K562 (cell line): Measurements from ENCODE around the gene MRNIP. TPM values are rescaled to one million over a fixed set of nuclear protein-coding genes. Genes with fewer than 3 reads are reported as not detected.

ENCODE experiments used
- ATAC-seq: fragments of 200-7000 bp; cut with Tn5 transposase; 3 replicates; pipeline ENCODE4 v1.9.1; 2020; ENCODE audit warnings: moderate library complexity
- BruUV-seq: library from RNA; stranded (reverse); fragments of 400-500 nt; replicated peaks from 2 replicates; lab custom pipeline; 2021; lab: Mats Ljungman, UMichigan
- CTCF ChIA-PET: fragments of 300-600 bp; formaldehyde crosslinking; extraction: SDS; loops from one replicate; lab custom pipeline; 2021; ENCODE audit warnings: low intra/inter-chr PET ratio; lab: Yijun Ruan, JAX
- POLR2A ChIA-PET: fragments of 300-600, 350-650 bp; sonication (Branson Sonifier 250); formaldehyde crosslinking; extraction: SDS; loops from one replicate; lab custom pipeline; 2021; ENCODE audit warnings: antibody characterized with exemption, inconsistent platforms; lab: Yijun Ruan, JAX
- DNase-seq, 4 experiments: peaks; one replicate each; pipeline versions ENCODE4 v3.0.0 to v3.0.0-alpha.2; 2011 to 2018; ENCODE audit warnings: low spot score in 3 of 4, mixed read lengths in 3 of 4; ENCODE audit errors: extremely low read depth in 1 of 4
- FAIRE-seq: peaks from 2 replicates; lab custom pipeline; 2011; peaks lifted over from hg19 to GRCh38; lab: Jason Lieb, UNC
- H2AFZ ChIP-seq: 2 replicates; pipeline ENCODE4 v1.6.0; 2011; ENCODE audit warnings: low read depth, low read length, control low read depth, inconsistent platforms
- H3K27ac ChIP-seq: fragments of 200-600 bp; 3 replicates; pipeline ENCODE4 v1.8.0; 2011; ENCODE audit warnings: low read depth, mild to moderate bottlenecking, control low read depth, inconsistent platforms, low read length, moderate library complexity, mixed read lengths; ENCODE audit errors: extremely low read depth
- H3K27me3 ChIP-seq, 2 experiments: fragments of 300-600 bp in 1 of 2; 2 replicates in 1 of 2; 3 replicates in 1 of 2; pipeline versions ENCODE4 v1.6.0 to v1.8.0; 2011; ENCODE audit warnings: inconsistent platforms in 2 of 2, low read length in 2 of 2, mild to moderate bottlenecking in 1 of 2, mixed read lengths in 1 of 2, moderate library complexity in 1 of 2; ENCODE audit not compliant: control insufficient read depth in 2 of 2, insufficient read depth in 2 of 2
- H3K36me3 ChIP-seq: fragments of 300-600 bp; 3 replicates; pipeline ENCODE4 v1.8.0; 2011; ENCODE audit warnings: mild to moderate bottlenecking, low read length, inconsistent platforms; ENCODE audit not compliant: control insufficient read depth, insufficient read depth
- H3K4me1 ChIP-seq, 2 experiments: fragments of 200-600 bp in 1 of 2; replicated peaks in 1 of 2; 2 replicates in 1 of 2; 3 replicates in 1 of 2; pipeline versions ENCODE4 v1.5.1 to v1.8.0; 2011; ENCODE audit warnings: inconsistent platforms in 2 of 2, low read length in 2 of 2, mild to moderate bottlenecking in 1 of 2, mixed read lengths in 1 of 2, moderate library complexity in 1 of 2; ENCODE audit not compliant: control insufficient read depth in 2 of 2, insufficient read depth in 2 of 2
- H3K4me2 ChIP-seq: 2 replicates; pipeline ENCODE4 v1.6.1; 2011; ENCODE audit warnings: low read length, control low read depth, inconsistent platforms, mixed read lengths; ENCODE audit not compliant: insufficient read depth
- H3K4me3 ChIP-seq: fragments of 200-600 bp; sonication (generic), shearing (Covaris generic); 2 replicates; pipeline ENCODE4 v1.5.1; 2016; ENCODE audit warnings: control low read depth, inconsistent platforms
- H3K79me2 ChIP-seq: fragments of 200-600 bp; 3 replicates; pipeline ENCODE4 v1.8.0; 2011; ENCODE audit warnings: low read length, inconsistent platforms; ENCODE audit not compliant: control insufficient read depth, insufficient read depth
- H3K9ac ChIP-seq, 2 experiments: 2 replicates each; pipeline versions ENCODE4 v1.6.0 to v1.6.1; 2011; ENCODE audit warnings: low read depth in 2 of 2, low read length in 2 of 2, control low read depth in 1 of 2, inconsistent platforms in 1 of 2, mild to moderate bottlenecking in 1 of 2, mixed read lengths in 1 of 2; ENCODE audit not compliant: insufficient read depth in 1 of 2
- H3K9me1 ChIP-seq: one replicate; pipeline ENCODE4 v1.6.0; 2011; ENCODE audit warnings: inconsistent platforms, mild to moderate bottlenecking, low read length, moderate library complexity; ENCODE audit not compliant: control insufficient read depth, insufficient read depth
- H3K9me3 ChIP-seq: replicated peaks from 2 replicates; pipeline ENCODE4 v1.5.1; 2011; ENCODE audit warnings: low read depth, low read length, inconsistent platforms; ENCODE audit not compliant: control insufficient read depth, insufficient read depth
- H4K20me1 ChIP-seq: replicated peaks from 2 replicates; pipeline ENCODE4 v1.6.1; 2011; ENCODE audit warnings: low read length, inconsistent platforms, mixed read lengths; ENCODE audit not compliant: control insufficient read depth, insufficient read depth
- ETS2 ChIP-seq: IDR thresholded peaks from 2 replicates; pipeline ENCODE4 v1.6.1; 2016; ENCODE audit warnings: borderline replicate concordance, missing genetic modification characterization, mild to moderate bottlenecking, moderate library complexity, missing compliant biosample characterization; ENCODE audit not compliant: poor library complexity, severe bottlenecking
- EWSR1 ChIP-seq: fragments of 450-650 bp; IDR thresholded peaks from 2 replicates; pipeline ENCODE4 v1.6.1; 2018; ENCODE audit warnings: borderline replicate concordance, mild to moderate bottlenecking, low read depth, moderate library complexity; ENCODE audit not compliant: partially characterized antibody
- NR2F6 ChIP-seq: fragments of 450-650 bp; formaldehyde crosslinking; IDR thresholded peaks from 2 replicates; pipeline ENCODE4 v1.4.0; 2020; ENCODE audit warnings: mild to moderate bottlenecking
- POLR2G ChIP-seq: fragments of 200-400 bp; formaldehyde crosslinking; IDR thresholded peaks from 2 replicates; pipeline ENCODE4 v1.6.1; 2017; ENCODE audit warnings: low read depth, mild to moderate bottlenecking, antibody characterized with exemption, low read length, moderate library complexity
- ZNF239 ChIP-seq: fragments of 250-450 bp; sonication (Bioruptor Pico); IDR thresholded peaks from 2 replicates; pipeline ENCODE4 v1.4.0; 2020; ENCODE audit warnings: mild to moderate bottlenecking
- ZNF347 ChIP-seq: fragments of 450-650 bp; formaldehyde crosslinking; IDR thresholded peaks from 2 replicates; pipeline ENCODE4 v1.4.0; 2020; ENCODE audit warnings: low read depth, mild to moderate bottlenecking, moderate library complexity
- WGBS: fragments of 100-300 bp; shearing (Covaris generic); methylation state at CpG from one replicate; pipeline ENCODE4 v1.1.6; 2016; ENCODE audit warnings: low coverage, mixed read lengths; ENCODE audit not compliant: insufficient coverage; ENCODE audit errors: missing lambda C conversion rate; 5-methylcytosine and 5-hydroxymethylcytosine counted together
- in situ Hi-C: fragments of 300-500 bp; cut with MboI; formaldehyde crosslinking; loops from 4 replicates; pipeline ENCODE4 v1.15.0; 2018; ENCODE audit warnings: inconsistent platforms, mixed read lengths
- intact Hi-C: fragments of 100-400 bp; cut with micrococcal nuclease; formaldehyde crosslinking; loops from 2 replicates; pipeline ENCODE4 v1.14.2; 2022
- polyA plus RNA-seq, 8 experiments: library from polyadenylated mRNA; depleted of rRNA in 4 of 8; stranded (reverse) in 5 of 8; unstranded in 3 of 8; fragments of >200 nt; fragmentation: Nextera tagmentation in 2 of 8; fragmentation: Illumina TruSeq in 1 of 8; extraction: Ambion mirVana in 2 of 8; extraction: Trizol in 1 of 8; gene quantifications; 2 replicates each; pipeline versions ENCODE4 v1.2.1 to v1.2.3, GENCODE V29; 2011 to 2014; ENCODE audit warnings: inconsistent platforms in 1 of 8, missing spikeins in 1 of 8
- total RNA-seq, 7 experiments: library from RNA; depleted of rRNA in 6 of 7; stranded (reverse); fragments of >200 nt in 6 of 7; fragmentation: Illumina TruSeq in 2 of 7; extraction: Trizol in 2 of 7; gene quantifications; 2 replicates each; pipeline versions ENCODE4 v1.2.1 to v1.2.3, GENCODE V29; 2011 to 2021; ENCODE audit warnings: low replicate concordance in 1 of 7

The MRNIP gene
- total and polyA plus RNA-seq, 9 of the 15 experiments (the other 6 are each of a cell fraction or from before 2014, with no cell fraction given), result 3.6 to 39.0 (median 16.8) TPM

DNA sequence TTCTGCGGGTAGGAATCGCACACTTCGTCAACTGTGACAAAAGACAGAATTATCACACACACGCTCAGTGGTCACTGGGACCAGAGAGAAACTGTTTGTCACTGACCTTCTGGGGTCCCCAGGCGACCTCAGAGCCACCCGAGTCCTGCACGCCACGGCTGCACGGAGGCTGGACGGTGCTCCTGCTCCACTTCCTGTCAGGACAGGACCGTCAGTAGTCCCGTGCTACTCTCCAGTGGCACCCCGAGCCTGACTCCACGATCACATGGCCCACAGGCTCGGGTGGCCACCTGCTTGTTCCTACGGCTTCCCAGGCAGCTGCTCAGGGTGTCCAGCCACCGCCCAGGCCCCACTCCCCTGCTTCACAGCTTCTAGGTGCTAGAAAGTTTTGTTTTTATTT is 17.9 kb downstream of the MRNIP start:
- H3K4me2 ChIP-seq, result no peak overlapping the region
- no peaks in the 10 kb centered on the region for H3K79me2 ChIP-seq
- 89% methylated on average over 17 of the region's 17 CpGs for WGBS
- no TSS peak for BruUV-seq
- CTCF ChIA-PET, result no interaction called here
- no peaks in the 10 kb centered on the region for H3K9me1 ChIP-seq
- no peak overlapping the region for H3K9ac ChIP-seq
- FAIRE-seq, result no peak
- no peak for ATAC-seq
- in situ Hi-C loops, result no loop called here
- H3K9me3 ChIP-seq, result no peaks in the 10 kb centered on the region
- H3K27me3 ChIP-seq, result no peaks in the 10 kb centered on the region
- peaks cover 51% of the 10 kb centered on the region; the same call in 2 of the 3 replicates for H3K36me3 ChIP-seq
- H3K4me1 ChIP-seq, result peaks cover 0 to 13% of the 10 kb centered on the region in 2 experiments; a peak in 3 of 5 replicates
- intact Hi-C loops, result no loop called here
- H3K4me3 ChIP-seq, result no peak overlapping the region
- TF ChIP-seq POLR2G (peak; percentile 44; the same call in 1 of the 2 replicates), NR2F6 (CRISPR knock-in tag) (no peak), EWSR1 (no peak)
- H2AFZ ChIP-seq, result no peak overlapping the region
- POLR2A ChIA-PET, result interaction anchor here (1.0 kb wide), 1 partner anchor 233 kb away, joined by 3 read pairs; no protein-coding TSS in a partner anchor
- peaks cover 4% of the 10 kb centered on the region; the same call in 1 of the 2 replicates for H4K20me1 ChIP-seq
- no peak overlapping the region for H3K27ac ChIP-seq
- no peak for DNase-seq

DNA sequence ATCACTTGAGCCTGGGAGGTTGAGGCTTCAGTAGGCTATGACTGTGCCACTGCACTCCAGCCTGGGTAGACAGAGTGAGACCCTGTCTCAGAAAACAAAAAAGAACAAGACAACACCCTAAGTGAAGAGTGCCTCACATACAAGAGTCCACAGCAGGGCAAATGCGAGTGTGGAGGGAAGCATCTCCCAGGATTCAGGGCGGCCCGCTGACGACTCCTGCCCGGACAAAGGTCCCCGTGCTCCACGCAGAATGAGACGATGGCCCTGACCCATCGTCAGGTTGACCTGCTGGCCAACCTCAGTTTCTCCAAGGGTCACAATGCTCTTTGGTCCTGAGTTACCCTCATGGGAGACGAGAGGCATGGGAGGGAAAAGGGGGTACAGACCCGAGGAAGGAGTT is 18.3 kb downstream of the MRNIP start:
- no peak overlapping the region for H2AFZ ChIP-seq
- in situ Hi-C loops, result no loop called here
- no peaks in the 10 kb centered on the region for H3K27me3 ChIP-seq
- H3K4me2 ChIP-seq, result no peak overlapping the region
- H3K9me3 ChIP-seq, result no peaks in the 10 kb centered on the region
- no peak for TF ChIP-seq ZNF347 (CRISPR knock-in tag)
- TF ChIP-seq ETS2, result no peak
- no peak for TF ChIP-seq ZNF239
- H3K27ac ChIP-seq, result no peak overlapping the region
- DNase-seq (no peak), FAIRE-seq (no peak), ATAC-seq (no peak)
- ChIA-PET CTCF (no interaction called here), POLR2A (interaction anchor here (1.0 kb wide), 2 partner anchors 9 to 11 kb away, joined by 3 to 4 read pairs; no protein-coding TSS in a partner anchor)
- 90% methylated on average over 10 of the region's 11 CpGs for WGBS
- H3K4me3 ChIP-seq, result no peak overlapping the region
- no peaks in the 10 kb centered on the region for H3K79me2 ChIP-seq
- intact Hi-C loops, result no loop called here
- no TSS peak for BruUV-seq
- H4K20me1 ChIP-seq, result peaks cover 4% of the 10 kb centered on the region; the same call in 1 of the 2 replicates
- no peak overlapping the region for H3K9ac ChIP-seq
- peaks cover 0 to 13% of the 10 kb centered on the region in 2 experiments; a peak in 3 of 5 replicates for H3K4me1 ChIP-seq
- peaks cover 53% of the 10 kb centered on the region; the same call in 2 of the 3 replicates for H3K36me3 ChIP-seq
- H3K9me1 ChIP-seq, result no peaks in the 10 kb centered on the region
